SKM-1 (cell line): ENCODE results near the gene PPP1R9A.

ENCODE experiments used
- DNase-seq: peaks from one replicate; lab custom pipeline; 2025; ENCODE audit not compliant: unreplicated experiment; lab: John Stamatoyannopoulos, UW

The PPP1R9A gene

GRCh38 chr7:95092324-95092723, 184.9 kb downstream of the PPP1R9A start:
- no peak for DNase-seq

- no peak for DNase-seq
Measured at GRCh38 chr7:95095259-95095965, 188.0 kb downstream of the PPP1R9A start.

- DNase-seq: no peak
Measured at GRCh38 chr7:95095966-95096540, 188.7 kb downstream of the PPP1R9A start.

GRCh38 chr7:95097291-95097690, 189.9 kb downstream of the PPP1R9A start:
- DNase-seq: no peak

- no peak for DNase-seq
Measured at GRCh38 chr7:95097851-95098250, 190.5 kb downstream of the PPP1R9A start.

GRCh38 chr7:95099106-95099505, 191.7 kb downstream of the PPP1R9A start:
- no peak for DNase-seq

- no peak for DNase-seq
Measured at GRCh38 chr7:95101422-95101821, 194.0 kb downstream of the PPP1R9A start.

- DNase-seq: no peak
Measured at GRCh38 chr7:95102662-95103061, 195.3 kb downstream of the PPP1R9A start.

GRCh38 chr7:95104739-95105138, 197.3 kb downstream of the PPP1R9A start:
- DNase-seq: no peak

- DNase-seq: no peak
Measured at GRCh38 chr7:95105627-95106026, 198.2 kb downstream of the PPP1R9A start.

GRCh38 chr7:95106401-95106800, 199.0 kb downstream of the PPP1R9A start:
- no peak for DNase-seq

GRCh38 chr7:95110707-95111106, 203.3 kb downstream of the PPP1R9A start:
- DNase-seq: no peak

- DNase-seq: no peak
Measured at GRCh38 chr7:95113590-95113989, 206.2 kb downstream of the PPP1R9A start.

GRCh38 chr7:95126053-95126709, 218.8 kb downstream of the PPP1R9A start:
- DNase-seq: no peak

- DNase-seq: no peak
Measured at GRCh38 chr7:95132500-95132899, 225.1 kb downstream of the PPP1R9A start.

- no peak for DNase-seq
Measured at GRCh38 chr7:95139922-95140321, 232.5 kb downstream of the PPP1R9A start.

- no peak for DNase-seq
Measured at GRCh38 chr7:95141755-95142154, 234.4 kb downstream of the PPP1R9A start.

GRCh38 chr7:95144256-95144655, 236.9 kb downstream of the PPP1R9A start:
- no peak for DNase-seq

- no peak for DNase-seq
Measured at GRCh38 chr7:95155965-95156364, 248.6 kb downstream of the PPP1R9A start.

- no peak for DNase-seq
Measured at GRCh38 chr7:95157381-95157780, 250.0 kb downstream of the PPP1R9A start.

- DNase-seq: no peak
Measured at GRCh38 chr7:95169678-95170077, 262.3 kb downstream of the PPP1R9A start.

- DNase-seq: no peak
Measured at GRCh38 chr7:95172420-95172819, 265.0 kb downstream of the PPP1R9A start.
